Measurements from ENCODE around the gene DPF3. TPM values are rescaled to one million over a fixed set of nuclear protein-coding genes. Genes with fewer than 3 reads are reported as not detected.

Gene DPF3
- total RNA-seq, 1 donor from 2014 or later = 0.86 TPM

DNA sequence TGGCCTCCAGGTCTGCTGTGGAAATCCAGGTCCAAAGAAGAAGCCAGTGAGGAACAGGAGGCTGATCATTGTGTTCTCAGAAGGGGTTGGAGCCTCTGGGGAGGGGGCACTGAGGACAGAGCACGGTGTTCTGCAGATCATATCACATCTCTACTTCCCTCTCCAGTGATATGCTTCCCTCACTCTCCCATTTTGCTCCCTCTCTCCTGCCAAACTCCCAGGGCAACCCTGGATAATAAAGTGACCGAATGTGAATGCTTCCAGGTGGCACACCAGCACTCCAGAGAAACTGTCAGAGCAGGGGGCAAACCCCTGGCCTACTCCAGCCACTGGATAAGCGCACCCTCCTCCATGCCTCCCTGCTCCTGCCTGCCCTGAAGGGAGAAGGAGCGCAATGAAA lies 57.8 kb downstream of the DPF3 start:
- TF ChIP-seq, protein P1, sequence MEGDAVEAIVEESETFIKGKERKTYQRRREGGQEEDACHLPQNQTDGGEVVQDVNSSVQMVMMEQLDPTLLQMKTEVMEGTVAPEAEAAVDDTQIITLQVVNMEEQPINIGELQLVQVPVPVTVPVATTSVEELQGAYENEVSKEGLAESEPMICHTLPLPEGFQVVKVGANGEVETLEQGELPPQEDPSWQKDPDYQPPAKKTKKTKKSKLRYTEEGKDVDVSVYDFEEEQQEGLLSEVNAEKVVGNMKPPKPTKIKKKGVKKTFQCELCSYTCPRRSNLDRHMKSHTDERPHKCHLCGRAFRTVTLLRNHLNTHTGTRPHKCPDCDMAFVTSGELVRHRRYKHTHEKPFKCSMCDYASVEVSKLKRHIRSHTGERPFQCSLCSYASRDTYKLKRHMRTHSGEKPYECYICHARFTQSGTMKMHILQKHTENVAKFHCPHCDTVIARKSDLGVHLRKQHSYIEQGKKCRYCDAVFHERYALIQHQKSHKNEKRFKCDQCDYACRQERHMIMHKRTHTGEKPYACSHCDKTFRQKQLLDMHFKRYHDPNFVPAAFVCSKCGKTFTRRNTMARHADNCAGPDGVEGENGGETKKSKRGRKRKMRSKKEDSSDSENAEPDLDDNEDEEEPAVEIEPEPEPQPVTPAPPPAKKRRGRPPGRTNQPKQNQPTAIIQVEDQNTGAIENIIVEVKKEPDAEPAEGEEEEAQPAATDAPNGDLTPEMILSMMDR (conservative IDR thresholded peaks at IDR 0.05; ENCODE audit: low read depth, low read length) = no peak
- DNase-seq (ENCODE audit: low read depth) = no peak
- H3K4me3 ChIP-seq (ENCODE audit: low read depth, low read length) = no peak overlapping the region

DNA sequence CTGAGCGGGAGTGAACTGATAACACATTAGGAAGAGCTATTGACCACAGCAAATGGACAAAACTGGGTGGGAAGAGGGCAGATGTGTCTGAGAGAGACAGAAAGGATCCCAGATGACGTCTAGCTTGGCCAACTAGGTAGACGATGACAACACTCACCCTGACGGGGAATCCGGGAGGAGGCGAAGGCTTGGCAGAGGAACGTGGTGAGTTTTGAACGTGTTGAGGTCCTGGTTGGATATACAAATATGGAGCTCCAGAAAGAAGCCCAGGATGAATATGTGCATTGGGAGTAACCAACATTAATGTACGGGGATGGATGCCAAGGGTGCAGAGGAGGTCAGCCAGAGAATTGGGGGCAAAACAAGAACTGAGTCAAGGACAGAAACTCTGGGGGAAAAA lies 60.7 kb downstream of the DPF3 start:
- DNase-seq (ENCODE audit: low read depth) = no peak
- TF ChIP-seq, protein P1 (conservative IDR thresholded peaks at IDR 0.05; ENCODE audit: low read depth, low read length) = no peak
- no peak overlapping the region for H3K4me3 ChIP-seq (ENCODE audit: low read depth, low read length)

DNA sequence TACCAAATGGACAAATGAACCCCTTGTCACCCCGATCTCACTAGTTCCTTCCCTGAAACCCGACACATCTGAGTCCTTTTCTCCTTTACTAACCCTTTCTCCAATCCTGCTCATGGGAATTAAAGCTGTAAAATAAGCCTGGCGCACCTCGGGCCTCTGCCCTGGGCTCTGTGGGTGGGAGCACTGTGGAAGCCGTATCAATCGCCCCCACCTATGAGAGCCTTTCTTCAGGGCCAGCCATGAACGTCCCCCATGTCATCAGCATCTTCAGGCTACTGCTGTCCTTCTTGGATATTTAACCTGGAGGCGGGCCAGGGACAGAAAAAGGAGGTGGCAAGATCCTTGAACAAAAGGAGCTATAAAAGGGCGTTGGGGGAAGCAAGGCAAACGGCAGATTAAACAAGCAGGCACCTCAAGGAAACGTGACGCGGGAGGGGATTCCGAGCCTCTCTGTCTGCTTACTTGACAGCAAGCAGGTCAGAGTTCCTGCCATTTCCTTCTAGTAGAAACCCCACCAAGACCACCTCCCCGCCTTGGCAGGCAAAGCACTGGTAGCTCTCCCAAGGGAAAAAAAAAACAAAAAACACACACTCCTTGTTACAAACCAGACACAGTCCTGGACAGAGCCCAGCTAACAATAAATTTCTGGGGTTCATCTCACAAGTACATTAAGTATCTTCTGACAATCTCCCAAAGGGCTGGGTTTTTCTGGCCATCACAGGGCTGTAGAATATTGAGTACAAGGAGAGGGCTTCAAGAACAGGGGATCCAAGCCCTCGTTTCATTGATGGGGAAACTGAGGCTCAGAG lies 62.9 kb downstream of the DPF3 start:
- H3K4me3 ChIP-seq (ENCODE audit: low read depth, low read length) = no peak overlapping the region
- DNase-seq (ENCODE audit: low read depth) = no peak
- TF ChIP-seq, protein P1 (conservative IDR thresholded peaks at IDR 0.05; ENCODE audit: low read depth, low read length) = no peak

DNA sequence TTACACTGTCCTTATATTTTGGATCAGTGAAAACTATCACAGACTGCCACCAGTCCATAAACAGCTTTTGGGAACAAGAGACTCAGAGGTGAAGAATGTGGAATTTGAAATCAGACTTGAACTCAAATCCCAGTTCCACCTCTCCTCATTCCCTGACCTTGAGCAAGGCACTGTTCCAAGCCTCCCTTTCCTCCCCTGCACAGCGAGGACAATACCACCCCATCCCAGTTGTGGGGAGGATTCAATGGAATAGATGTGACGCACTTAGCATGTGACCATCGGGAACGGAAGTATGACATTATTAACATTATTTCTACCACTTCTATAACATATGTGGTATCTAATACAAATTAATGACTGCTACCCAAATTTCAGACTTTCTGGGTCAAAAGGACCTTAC lies 63.5 kb downstream of the DPF3 start:
- no peak for DNase-seq (ENCODE audit: low read depth)
- no peak overlapping the region for H3K4me3 ChIP-seq (ENCODE audit: low read depth, low read length)
- TF ChIP-seq, protein P1 (conservative IDR thresholded peaks at IDR 0.05; ENCODE audit: low read depth, low read length) = no peak

DNA sequence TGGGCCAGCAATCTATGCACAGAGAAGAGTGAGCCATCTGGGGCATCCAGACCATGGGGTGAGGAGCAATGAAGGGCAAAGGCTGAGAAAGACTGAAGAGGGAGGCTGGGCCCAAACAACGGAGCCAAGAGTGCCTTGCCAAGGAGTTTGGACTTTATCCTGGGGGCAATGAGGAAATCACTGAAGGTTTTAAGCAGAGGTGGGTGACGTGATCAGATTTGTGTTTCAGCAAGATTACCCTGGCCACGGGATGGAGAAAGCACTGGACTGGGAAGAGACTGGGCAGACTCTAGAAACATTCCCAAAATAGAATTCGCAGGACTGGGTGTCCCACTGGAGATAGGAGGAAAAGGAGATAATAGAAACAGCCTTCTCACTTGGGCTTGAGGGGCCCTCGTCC lies 65.3 kb downstream of the DPF3 start:
- no peak for DNase-seq (ENCODE audit: low read depth)
- TF ChIP-seq, protein P1 (conservative IDR thresholded peaks at IDR 0.05; ENCODE audit: low read depth, low read length) = no peak

DNA sequence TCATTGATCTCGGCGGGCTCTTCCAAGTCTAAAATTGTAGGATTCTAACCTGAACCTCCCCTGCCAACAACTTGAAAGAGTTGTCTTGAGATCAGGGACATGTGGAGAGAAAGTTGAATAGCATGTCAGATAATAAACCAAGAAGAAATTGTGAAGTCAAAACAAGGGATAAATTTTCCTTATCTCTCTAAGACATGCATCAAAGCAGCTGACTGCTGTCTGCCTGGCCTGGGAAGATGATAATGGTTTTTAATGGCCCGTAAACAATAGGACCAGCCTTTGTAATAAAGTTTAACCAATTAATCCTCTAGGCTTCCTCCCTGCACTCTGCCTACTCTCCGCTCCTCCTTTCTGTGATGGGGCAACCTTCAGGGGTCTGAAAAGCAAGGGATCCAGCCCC lies 67.9 kb downstream of the DPF3 start:
- DNase-seq (ENCODE audit: low read depth) = no peak
- TF ChIP-seq, protein P1 (conservative IDR thresholded peaks at IDR 0.05; ENCODE audit: low read depth, low read length) = no peak

More for the DNA sequence above, 65.3 kb downstream of the DPF3 start:
- H3K4me3 ChIP-seq (ENCODE audit: low read depth, low read length) = no peak overlapping the region

DNA sequence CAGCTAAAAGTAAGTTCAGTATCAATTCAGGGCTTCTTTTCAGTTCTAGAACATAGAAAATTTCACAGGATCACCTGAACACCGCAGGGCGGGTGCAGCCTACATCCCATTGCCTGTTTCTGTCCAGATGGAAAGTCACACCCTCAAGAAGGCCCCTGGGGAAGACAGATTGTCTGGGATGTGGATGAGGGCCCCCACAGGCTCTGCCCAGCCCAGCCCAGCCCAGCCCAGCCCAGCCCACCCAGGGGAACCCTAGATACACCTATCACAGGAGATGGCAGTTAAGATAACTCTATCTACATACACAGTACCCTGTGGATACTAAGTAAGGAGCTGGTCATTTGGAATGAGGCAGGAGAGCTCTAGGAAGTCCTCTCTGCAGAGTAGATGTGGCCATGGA lies 68.4 kb downstream of the DPF3 start:
- no peak overlapping the region for H3K4me3 ChIP-seq (ENCODE audit: low read depth, low read length)
- DNase-seq (ENCODE audit: low read depth) = no peak
- TF ChIP-seq, protein P1 (conservative IDR thresholded peaks at IDR 0.05; ENCODE audit: low read depth, low read length) = no peak

More for the DNA sequence above, 67.9 kb downstream of the DPF3 start:
- H3K4me3 ChIP-seq (ENCODE audit: low read depth, low read length) = no peak overlapping the region

All from epithelial cell of proximal tubule (primary cell).